ENCODE results near the gene ZNF575.

GRCh38 chr19:43544077-43544476 lies 11.1 kb downstream of the ZNF575 start:
- TF ChIP-seq, protein P1, sequence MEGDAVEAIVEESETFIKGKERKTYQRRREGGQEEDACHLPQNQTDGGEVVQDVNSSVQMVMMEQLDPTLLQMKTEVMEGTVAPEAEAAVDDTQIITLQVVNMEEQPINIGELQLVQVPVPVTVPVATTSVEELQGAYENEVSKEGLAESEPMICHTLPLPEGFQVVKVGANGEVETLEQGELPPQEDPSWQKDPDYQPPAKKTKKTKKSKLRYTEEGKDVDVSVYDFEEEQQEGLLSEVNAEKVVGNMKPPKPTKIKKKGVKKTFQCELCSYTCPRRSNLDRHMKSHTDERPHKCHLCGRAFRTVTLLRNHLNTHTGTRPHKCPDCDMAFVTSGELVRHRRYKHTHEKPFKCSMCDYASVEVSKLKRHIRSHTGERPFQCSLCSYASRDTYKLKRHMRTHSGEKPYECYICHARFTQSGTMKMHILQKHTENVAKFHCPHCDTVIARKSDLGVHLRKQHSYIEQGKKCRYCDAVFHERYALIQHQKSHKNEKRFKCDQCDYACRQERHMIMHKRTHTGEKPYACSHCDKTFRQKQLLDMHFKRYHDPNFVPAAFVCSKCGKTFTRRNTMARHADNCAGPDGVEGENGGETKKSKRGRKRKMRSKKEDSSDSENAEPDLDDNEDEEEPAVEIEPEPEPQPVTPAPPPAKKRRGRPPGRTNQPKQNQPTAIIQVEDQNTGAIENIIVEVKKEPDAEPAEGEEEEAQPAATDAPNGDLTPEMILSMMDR (conservative IDR thresholded peaks at IDR 0.05) = no peak
- no peak for TF ChIP-seq EZH2 (IDR thresholded peaks at IDR 0.05; ENCODE audit: low read depth)
